HG03520 (cell line): ENCODE measurements around the gene GIMAP5.
"Not testable (repeated sequence)": the region's sequence is repeated elsewhere in the genome, so short reads cannot be mapped to it uniquely, and the experiment has no call there.

Experiments used
- ATAC-seq: cut with Tn5 transposase; IDR thresholded peaks from one replicate; pipeline ENCODE4 v1.9.1; 2021; ENCODE audit warnings: mild to moderate bottlenecking, moderate library complexity; ENCODE audit not compliant: unreplicated experiment

Gene GIMAP5

GRCh38 chr7:150766334-150766709, 29.1 kb downstream of the GIMAP5 start:
- no peak for ATAC-seq

GRCh38 chr7:150769768-150770167, 32.5 kb downstream of the GIMAP5 start:
- ATAC-seq, result no peak

- not testable (repeated sequence) for ATAC-seq
Measured at GRCh38 chr7:150774131-150774530, 36.9 kb downstream of the GIMAP5 start.

GRCh38 chr7:150778014-150778737, 41.0 kb downstream of the GIMAP5 start:
- ATAC-seq, result peak; percentile 20

GRCh38 chr7:150778738-150779301, 41.6 kb downstream of the GIMAP5 start:
- ATAC-seq, result peak; percentile 64

GRCh38 chr7:150780292-150780691, 43.1 kb downstream of the GIMAP5 start:
- no peak for ATAC-seq

DNA sequence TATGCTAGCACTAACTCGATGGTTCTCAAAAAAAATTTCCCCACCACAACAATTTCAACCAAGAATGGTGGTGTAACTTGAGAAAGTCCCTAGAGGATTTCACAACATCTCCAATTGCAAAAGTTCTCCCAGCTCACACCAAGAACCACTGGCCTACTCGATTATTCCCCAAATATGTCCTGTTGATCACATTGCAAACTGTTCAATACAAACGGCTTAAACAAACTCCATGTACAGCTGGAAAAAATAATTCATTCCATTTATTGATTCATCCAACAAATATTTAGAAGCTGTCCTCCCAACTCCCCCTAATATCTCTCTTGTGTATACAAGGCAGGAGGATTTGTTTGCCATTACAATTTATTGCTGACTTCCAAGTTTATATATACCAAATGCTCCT, 43.9 kb downstream of the GIMAP5 start:
- ATAC-seq, result no peak

DNA sequence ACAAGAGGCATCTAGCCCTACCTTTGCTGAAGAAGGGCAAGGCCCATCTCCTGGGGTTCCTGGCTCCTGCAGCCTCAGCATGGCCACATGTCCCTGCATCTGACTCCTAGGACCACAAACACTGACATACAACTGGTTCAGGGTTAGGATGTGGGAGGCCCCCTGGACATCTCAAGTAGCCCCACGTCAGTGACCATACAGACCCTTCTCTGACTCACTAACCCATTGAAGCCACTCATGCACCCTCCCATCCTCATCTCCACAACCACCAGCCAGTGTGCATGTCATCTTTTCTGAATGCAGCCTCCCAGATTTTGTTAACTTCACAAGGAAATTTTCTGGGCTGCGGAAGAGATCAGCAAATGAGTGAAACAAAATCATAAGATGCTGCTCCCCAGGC, 44.7 kb downstream of the GIMAP5 start:
- ATAC-seq, result no peak

DNA sequence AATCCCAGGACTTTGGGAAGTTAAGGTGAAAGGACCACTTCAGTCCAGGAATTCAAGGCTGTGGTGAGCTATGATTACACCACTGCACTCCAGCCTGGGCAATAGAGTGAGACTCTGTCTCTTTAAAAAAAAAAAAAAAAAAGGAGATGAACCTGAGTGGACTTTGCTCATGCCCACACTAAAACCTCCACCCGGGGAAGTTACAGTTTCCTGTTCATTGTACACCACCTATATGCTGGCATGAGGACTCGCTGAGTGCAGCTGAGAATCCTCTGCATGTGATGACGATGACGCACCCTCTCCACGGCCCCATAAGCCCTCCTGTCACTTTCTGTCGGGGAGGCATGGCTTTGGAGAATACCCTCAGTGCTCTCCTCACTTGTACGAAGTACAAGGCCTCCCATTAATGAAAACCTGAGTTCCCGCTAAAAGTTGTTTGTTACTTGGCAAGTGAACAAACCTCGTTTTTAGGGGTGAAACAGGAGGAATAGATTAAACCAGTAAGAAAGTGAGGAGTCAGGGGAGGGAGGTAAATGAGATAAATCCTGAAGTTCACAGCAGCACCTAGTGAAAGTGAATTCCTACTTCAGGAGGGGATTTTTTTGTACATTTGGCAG, 47.0 kb downstream of the GIMAP5 start:
- no peak for ATAC-seq

DNA sequence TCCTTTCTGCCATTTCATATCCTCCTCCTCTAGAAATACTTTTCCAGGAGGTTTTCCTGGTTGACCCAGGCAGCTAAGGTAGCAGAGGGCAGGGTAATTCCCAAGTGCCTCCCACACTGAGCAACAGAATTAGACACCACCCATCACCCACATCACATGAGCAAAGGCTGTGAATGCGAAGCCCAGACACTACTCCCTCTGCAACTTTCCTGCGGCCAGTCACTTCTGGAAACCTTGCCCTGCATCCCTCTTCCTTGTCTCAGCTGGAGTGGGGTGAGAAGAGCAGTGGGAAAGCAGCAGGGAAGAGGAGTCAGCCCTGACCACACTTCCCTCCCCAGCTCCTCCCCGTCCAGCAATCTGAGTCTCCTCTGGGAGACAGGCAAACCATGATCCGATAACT, 47.7 kb downstream of the GIMAP5 start:
- ATAC-seq, result no peak

GRCh38 chr7:150787321-150788281, 50.4 kb downstream of the GIMAP5 start:
- no peak for ATAC-seq

DNA sequence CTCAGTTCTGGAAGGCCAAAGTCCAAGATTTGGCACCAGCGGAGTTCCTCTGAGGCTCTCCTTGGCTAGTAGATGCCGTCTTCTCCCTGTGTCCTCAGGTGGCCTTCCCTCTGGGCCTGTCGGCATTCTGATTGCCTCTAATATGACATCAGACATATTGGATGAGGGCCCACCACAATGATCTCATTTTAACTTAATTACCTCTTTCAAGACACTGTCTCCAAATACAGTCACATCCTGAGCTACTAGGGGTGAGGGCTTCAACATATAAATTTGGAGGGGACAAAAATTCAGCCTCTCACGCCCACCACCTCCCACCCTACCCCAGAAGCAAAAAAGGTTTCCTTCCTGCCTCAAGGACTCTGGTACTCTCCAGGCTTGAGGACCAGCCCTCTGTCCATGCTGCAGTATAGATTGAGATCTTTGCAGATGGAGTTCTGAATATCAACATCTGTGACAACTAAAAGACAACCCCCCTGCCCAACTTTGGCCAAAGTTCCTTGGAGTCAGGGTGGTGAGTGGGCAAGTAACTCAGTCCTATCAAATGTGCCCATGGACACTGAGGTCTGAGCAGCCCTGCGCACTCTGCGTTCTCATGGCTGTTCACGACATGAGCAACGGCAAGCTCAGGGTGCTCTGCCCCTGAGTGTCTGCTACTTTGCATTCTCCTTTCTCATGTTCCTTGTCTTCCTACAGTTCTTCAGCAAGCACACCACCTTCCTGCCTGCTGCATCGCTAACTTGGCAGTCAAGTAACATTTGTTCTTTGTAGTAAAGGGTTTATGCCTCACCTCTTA, 51.5 kb downstream of the GIMAP5 start:
- no peak for ATAC-seq

DNA sequence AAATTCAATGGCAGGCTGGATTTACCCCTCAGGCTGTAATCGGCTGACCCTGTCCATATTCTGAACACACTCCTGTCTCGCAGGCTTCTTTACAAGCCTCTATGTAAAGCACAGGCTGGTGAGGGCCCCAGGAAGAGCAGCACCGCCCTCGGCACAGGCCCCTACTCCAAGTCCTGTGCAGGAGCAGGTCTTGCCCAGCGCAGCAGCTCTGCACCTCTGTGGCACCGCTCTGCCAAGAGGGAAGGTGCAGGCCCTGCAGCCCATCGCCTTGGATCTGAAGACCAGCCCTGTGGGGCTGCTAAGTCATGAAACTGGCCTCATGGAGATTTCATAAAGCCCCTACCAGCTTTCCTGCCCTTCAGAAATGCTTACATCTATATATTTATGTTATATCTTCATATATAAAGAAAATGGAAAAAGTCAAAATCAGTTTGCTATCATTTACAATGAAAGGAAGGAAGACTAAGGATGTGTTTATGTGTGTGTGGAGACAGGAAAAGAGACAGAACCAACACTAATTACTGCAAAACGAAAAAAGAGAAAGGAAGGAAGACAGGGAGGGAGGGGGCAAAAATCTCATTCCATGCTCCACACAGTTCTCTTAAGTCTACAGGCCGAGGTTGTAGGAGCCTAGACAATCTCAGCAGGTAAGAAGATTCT, 53.3 kb downstream of the GIMAP5 start:
- ATAC-seq, result no peak

DNA sequence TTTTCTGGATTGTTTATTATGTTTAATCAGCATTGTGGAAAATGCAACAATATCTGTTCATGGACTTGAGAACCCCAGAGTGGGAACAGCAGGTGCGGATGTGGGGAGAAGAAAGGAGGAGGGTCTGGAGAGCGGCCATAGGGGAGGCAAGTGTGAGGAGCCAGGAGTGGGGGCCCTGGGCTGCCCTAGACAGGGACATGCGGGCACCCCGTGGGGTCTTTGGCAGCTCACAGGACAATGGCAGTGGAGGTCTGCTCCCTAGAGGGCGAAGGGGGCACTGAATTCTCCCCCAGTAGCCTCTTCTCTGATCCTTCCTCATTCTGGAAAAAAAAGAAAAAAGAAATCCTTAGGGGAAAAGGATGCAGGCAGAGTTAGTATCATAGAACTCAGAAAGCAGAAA, 54.1 kb downstream of the GIMAP5 start:
- no peak for ATAC-seq

GRCh38 chr7:150791746-150792452, 54.7 kb downstream of the GIMAP5 start:
- ATAC-seq, result no peak
